IMR-90 (cell line): ENCODE data around the gene SMC6. TPM values are rescaled to one million over a fixed set of nuclear protein-coding genes. Genes with fewer than 3 reads are reported as not detected.

Experiments
- ATAC-seq: fragments of 200-7000 bp; cut with Tn5 transposase; 2 replicates; pipeline ENCODE4 v1.9.1; 2020; ENCODE audit warnings: low read depth, mild to moderate bottlenecking, moderate library complexity
- BruUV-seq: library from RNA; stranded (reverse); fragments of 400-500 nt; replicated peaks from 2 replicates; lab custom pipeline; 2021; lab: Mats Ljungman, UMichigan
- CTCF ChIA-PET: fragments of 300-600 bp; formaldehyde crosslinking; extraction: SDS; loops from one replicate; lab custom pipeline; 2021; ENCODE audit warnings: antibody characterized with exemption; lab: Yijun Ruan, JAX
- POLR2A ChIA-PET: fragments of 300-600 bp; sonication (Branson Sonifier 250); formaldehyde crosslinking; loops from one replicate; lab custom pipeline; 2022; ENCODE audit warnings: antibody characterized with exemption; ENCODE audit not compliant: unreplicated experiment; lab: Charles Lee
- DNase-seq: peaks from one replicate; pipeline ENCODE4 v3.0.0; 2013
- H2AFZ ChIP-seq: replicated peaks from 2 replicates; pipeline ENCODE3; 2013; ENCODE audit warnings: low read length, mild to moderate bottlenecking; ENCODE audit not compliant: poor library complexity
- H2AK5ac ChIP-seq: 2 replicates; pipeline ENCODE4 v1.6.1; 2013; ENCODE audit warnings: low read depth, low read length, inconsistent platforms
- H2AK9ac ChIP-seq: replicated peaks from 2 replicates; pipeline ENCODE3; 2013; ENCODE audit warnings: mild to moderate bottlenecking, low read depth, low read length, moderate library complexity; ENCODE audit not compliant: poor library complexity
- H2BK120ac ChIP-seq: 2 replicates; pipeline ENCODE4 v1.6.1; 2013; ENCODE audit warnings: low read depth, low read length, inconsistent platforms
- H2BK15ac ChIP-seq: 3 replicates; pipeline ENCODE4 v1.6.1; 2013; ENCODE audit warnings: low read depth, low read length, inconsistent platforms
- H2BK20ac ChIP-seq: 2 replicates; pipeline ENCODE4 v1.6.1; 2013; ENCODE audit warnings: low read depth, mild to moderate bottlenecking, inconsistent platforms, low read length, moderate library complexity
- H2BK5ac ChIP-seq: 2 replicates; pipeline ENCODE4 v1.6.1; 2013; ENCODE audit warnings: mild to moderate bottlenecking, low read depth, low read length, inconsistent platforms; ENCODE audit not compliant: poor library complexity, severe bottlenecking
- H3K14ac ChIP-seq: replicated peaks from 2 replicates; pipeline ENCODE4 v1.6.1; 2013; ENCODE audit warnings: low read depth, low read length, inconsistent platforms
- H3K18ac ChIP-seq: 2 replicates; pipeline ENCODE4 v1.6.1; 2013; ENCODE audit warnings: low read depth, low read length, control low read depth
- H3K23ac ChIP-seq: 2 replicates; pipeline ENCODE4 v1.6.1; 2013; ENCODE audit warnings: low read depth, low read length, inconsistent platforms
- H3K27ac ChIP-seq: 2 replicates; pipeline ENCODE4 v1.5.1; 2013; ENCODE audit warnings: mild to moderate bottlenecking, control low read depth, low read length; ENCODE audit not compliant: insufficient read depth
- H3K27me3 ChIP-seq: 2 replicates; pipeline ENCODE4 v1.6.1; 2013; ENCODE audit warnings: low read length; ENCODE audit not compliant: control insufficient read depth, insufficient read depth
- H3K36me3 ChIP-seq: 2 replicates; pipeline ENCODE4 v1.6.1; 2013; ENCODE audit warnings: low read length, mixed read lengths; ENCODE audit not compliant: control insufficient read depth, insufficient read depth
- H3K4ac ChIP-seq: 2 replicates; pipeline ENCODE4 v1.6.1; 2013; ENCODE audit warnings: low read depth, low read length, inconsistent platforms
- H3K4me1 ChIP-seq: 2 replicates; pipeline ENCODE4 v1.6.1; 2013; ENCODE audit warnings: low read length, mixed read lengths; ENCODE audit not compliant: control insufficient read depth, insufficient read depth
- H3K4me2 ChIP-seq: 2 replicates; pipeline ENCODE4 v1.6.1; 2013; ENCODE audit warnings: low read depth, mild to moderate bottlenecking, control low read depth, low read length, moderate library complexity
- H3K4me3 ChIP-seq: 2 replicates; pipeline ENCODE4 v1.5.1; 2013; ENCODE audit warnings: low read depth, mild to moderate bottlenecking, control low read depth, low read length, moderate library complexity; ENCODE audit not compliant: insufficient read depth
- H3K56ac ChIP-seq: 2 replicates; pipeline ENCODE4 v1.6.1; 2013; ENCODE audit warnings: low read length, inconsistent platforms; ENCODE audit not compliant: insufficient read depth; ENCODE audit errors: extremely low read depth
- H3K79me1 ChIP-seq, 2 experiments: 2 replicates each; pipeline ENCODE4 v1.6.1; 2013; ENCODE audit warnings: low read length in 2 of 2, inconsistent platforms in 1 of 2, low read depth in 1 of 2
- H3K9ac ChIP-seq: 2 replicates; pipeline ENCODE4 v1.6.1; 2013; ENCODE audit warnings: low read depth, low read length, control low read depth
- H3K9me1 ChIP-seq: 2 replicates; pipeline ENCODE4 v1.6.1; 2013; ENCODE audit warnings: low read length, inconsistent platforms; ENCODE audit not compliant: insufficient read depth
- H3K9me3 ChIP-seq: 2 replicates; pipeline ENCODE4 v1.6.1; 2013; ENCODE audit warnings: low read length; ENCODE audit not compliant: control insufficient read depth, insufficient read depth
- H4K20me1 ChIP-seq: 2 replicates; pipeline ENCODE4 v1.6.1; 2013; ENCODE audit warnings: low read length, inconsistent platforms; ENCODE audit not compliant: insufficient read depth
- H4K5ac ChIP-seq: 2 replicates; pipeline ENCODE4 v1.6.1; 2013; ENCODE audit warnings: mild to moderate bottlenecking, low read depth, low read length, control low read depth
- H4K8ac ChIP-seq, 2 experiments: 2 replicates each; pipeline ENCODE4 v1.6.1; 2013; ENCODE audit warnings: low read depth in 2 of 2, low read length in 2 of 2, control low read depth in 1 of 2, inconsistent platforms in 1 of 2
- H4K91ac ChIP-seq: 2 replicates; pipeline ENCODE4 v1.6.1; 2013; ENCODE audit warnings: low read depth, low read length, inconsistent platforms; ENCODE audit not compliant: insufficient read depth
- CEBPB ChIP-seq: IDR thresholded peaks from 2 replicates; pipeline ENCODE4 v1.6.1; 2012; ENCODE audit warnings: low read depth, low read length, improper control_type of control experiment
- CHD1 ChIP-seq: IDR thresholded peaks from 2 replicates; pipeline ENCODE4 v1.6.1; 2012; ENCODE audit warnings: low read depth, low read length, improper control_type of control experiment
- CTCF ChIP-seq: conservative IDR thresholded peaks from 2 replicates; pipeline ENCODE4 v1.5.1; 2012; ENCODE audit warnings: mild to moderate bottlenecking, low read depth, low read length, improper control_type of control experiment
- FOS ChIP-seq: fragments of 150-350 bp; IDR thresholded peaks from 2 replicates; pipeline ENCODE4 v1.6.1; 2016; ENCODE audit warnings: low read depth, low read length
- MAFK ChIP-seq: IDR thresholded peaks from 2 replicates; pipeline ENCODE4 v1.6.1; 2012; ENCODE audit warnings: low read depth, low read length, improper control_type of control experiment
- NFE2L2 ChIP-seq: fragments of 150-350 bp; IDR thresholded peaks from 2 replicates; pipeline ENCODE4 v1.6.1; 2016; ENCODE audit warnings: low read depth, mild to moderate bottlenecking, low read length
- POLR2A ChIP-seq: IDR thresholded peaks from 2 replicates; pipeline ENCODE4 v1.6.1; 2012; ENCODE audit warnings: mild to moderate bottlenecking, low read depth, low read length
- RAD21 ChIP-seq: IDR thresholded peaks from 2 replicates; pipeline ENCODE4 v1.6.1; 2012; ENCODE audit warnings: low read length, improper control_type of control experiment
- RCOR1 ChIP-seq: IDR thresholded peaks from 2 replicates; pipeline ENCODE4 v1.6.1; 2012; ENCODE audit warnings: mild to moderate bottlenecking, low read length, improper control_type of control experiment; ENCODE audit not compliant: insufficient replicate concordance
- RFX5 ChIP-seq: IDR thresholded peaks from 2 replicates; pipeline ENCODE4 v1.8.0; 2012; ENCODE audit warnings: low read depth, mild to moderate bottlenecking, low read length, moderate library complexity
- SMC3 ChIP-seq: fragments of 150-350 bp; IDR thresholded peaks from 2 replicates; pipeline ENCODE4 v1.6.1; 2016; ENCODE audit warnings: low read depth, mild to moderate bottlenecking, antibody characterized with exemption, low read length, moderate library complexity
- WGBS, 2 experiments: methylation state at CpG; one replicate each; pipeline versions ENCODE4 v1.1.5 to v1.1.7; 2013; ENCODE audit warnings: missing lambda C conversion rate in 2 of 2; ENCODE audit not compliant: insufficient read length in 1 of 2; ENCODE audit errors: extremely low coverage in 2 of 2; 5-methylcytosine and 5-hydroxymethylcytosine counted together
- dilution Hi-C: fragments of 300-500 bp; cut with HindIII; formaldehyde crosslinking; loops from one replicate; pipeline ENCODE4 v1.14.3; 2018; ENCODE audit warnings: low sequenced_read_pairs; ENCODE audit not compliant: unreplicated experiment
- in situ Hi-C: fragments of 300-500 bp; cut with MboI; formaldehyde crosslinking; loops from 3 replicates; pipeline ENCODE4 v1.14.3; 2019; ENCODE audit warnings: low sequenced_read_pairs, inconsistent platforms, mixed read lengths
- intact Hi-C: fragments of 100-400 bp; cut with micrococcal nuclease; formaldehyde crosslinking; loops from 2 replicates; pipeline ENCODE4 v1.10.0; 2022
- polyA plus RNA-seq, 3 experiments: library from polyadenylated mRNA; depleted of rRNA; stranded (reverse); fragments of >200 nt; gene quantifications; 2 replicates each; pipeline ENCODE4 v1.2.3, GENCODE V29; 2012; ENCODE audit warnings: low replicate concordance in 1 of 3
- total RNA-seq: library from RNA; depleted of rRNA; stranded (reverse); fragments of >200 nt; gene quantifications from 2 replicates; pipeline ENCODE4 v1.2.3, GENCODE V29; 2012

Gene SMC6
- total and polyA plus RNA-seq, 2 of the 4 experiments (the other 2 are of a cell fraction) = 6.5 to 10.4 TPM

GRCh38 chr2:17798338-17798737, 44.7 kb upstream of the SMC6 start:
- Histone ChIP-seq H2AK5ac (no peak overlapping the region), H3K9ac (no peak overlapping the region), H2BK5ac (no peak overlapping the region), H3K9me3 (no peaks in the 10 kb centered on the region), H3K27ac (no peak overlapping the region), H3K79me1 (no peaks in the 10 kb centered on the region), H3K14ac (no peak overlapping the region), H3K18ac (no peak overlapping the region), H4K5ac (no peak overlapping the region), H2BK15ac (no peak overlapping the region), H3K27me3 (peaks cover 19% of the 10 kb centered on the region), H4K20me1 (no peaks in the 10 kb centered on the region), H3K4me1 (0 out of 2 replicates have a peak, but pooled peaks cover 2% of the 10 kb centered on the region), H3K9me1 (no peaks in the 10 kb centered on the region), H2AFZ (no peak overlapping the region), H3K56ac (no peak overlapping the region), H4K8ac (no peak overlapping the region), H4K91ac (no peak overlapping the region), H3K4me3 (no peak overlapping the region), H3K23ac (no peak overlapping the region), H2BK20ac (no peak overlapping the region), H3K4ac (no peak overlapping the region), H2BK120ac (no peak overlapping the region), H2AK9ac (no peak overlapping the region), H3K36me3 (no peaks in the 10 kb centered on the region), H3K4me2 (no peak overlapping the region)
- no peak for ATAC-seq
- dilution Hi-C loops (no loop called here), intact Hi-C loops (no loop called here), in situ Hi-C loops (no loop called here)
- WGBS, 2 experiments = 83% methylated on average over 1 of the region's 4 CpGs; no CpG with 5 or more reads in 1 of the 2 experiments
- BruUV-seq = no TSS peak
- no peak for DNase-seq
- CTCF ChIA-PET = no interaction called here
- TF ChIP-seq NFE2L2 (no peak), SMC3 (no peak), MAFK (no peak), RFX5 (no peak), RAD21 (no peak), RCOR1 (no peak), CTCF (no peak), CHD1 (no peak), CEBPB (no peak), POLR2A (no peak), FOS (no peak)
- POLR2A ChIA-PET = no interaction called here
